Fibroblast of lung (primary cell): ENCODE data around the gene LRG1. TPM values are rescaled to one million over a fixed set of nuclear protein-coding genes. Genes with fewer than 3 reads are reported as not detected.

Experiments used
- DNase-seq, 2 donors: peaks; one replicate each; pipeline versions ENCODE4 v3.0.0 to v3.0.0-alpha.2; 2010; ENCODE audit warnings: low read depth in 2 of 2
- H2AFZ ChIP-seq: 2 replicates; pipeline ENCODE4 v1.5.1; 2012; ENCODE audit warnings: low read length, control low read depth, inconsistent platforms
- H3K27ac ChIP-seq: 2 replicates; pipeline ENCODE4 v1.5.1; 2011; ENCODE audit warnings: low read length, control low read depth; ENCODE audit not compliant: insufficient read depth
- H3K27me3 ChIP-seq: 2 replicates; pipeline ENCODE4 v1.5.1; 2011; ENCODE audit warnings: mild to moderate bottlenecking, low read length; ENCODE audit not compliant: control insufficient read depth, insufficient read depth
- H3K36me3 ChIP-seq: 2 replicates; pipeline ENCODE4 v1.5.1; 2011; ENCODE audit warnings: low read length; ENCODE audit not compliant: control insufficient read depth, insufficient read depth
- H3K4me1 ChIP-seq: 2 replicates; pipeline ENCODE4 v1.5.1; 2011; ENCODE audit warnings: low read length; ENCODE audit not compliant: control insufficient read depth, insufficient read depth; ENCODE audit errors: extremely low read depth
- H3K4me2 ChIP-seq: 2 replicates; pipeline ENCODE4 v1.5.1; 2011; ENCODE audit warnings: low read length, control low read depth; ENCODE audit not compliant: insufficient read depth; ENCODE audit errors: extremely low read depth
- H3K4me3 ChIP-seq, 4 experiments: fragments of 200-600 bp in 1 of 4; sonication (generic) in 1 of 4; replicated peaks in 1 of 4; 2 replicates each; pipeline ENCODE4 v1.5.1; 2011 to 2016; ENCODE audit warnings: low read length in 4 of 4, low read depth in 3 of 4, mild to moderate bottlenecking in 3 of 4, control low read depth in 2 of 4, inconsistent platforms in 1 of 4, mixed read lengths in 1 of 4; ENCODE audit not compliant: insufficient read depth in 1 of 4; ENCODE audit errors: control extremely low read depth in 1 of 4
- H3K79me2 ChIP-seq: 2 replicates; pipeline ENCODE4 v1.5.1; 2012; ENCODE audit warnings: mild to moderate bottlenecking, low read length, inconsistent platforms; ENCODE audit not compliant: control insufficient read depth, insufficient read depth
- H3K9ac ChIP-seq: 2 replicates; pipeline ENCODE4 v1.5.1; 2011; ENCODE audit warnings: mild to moderate bottlenecking, low read length, control low read depth; ENCODE audit not compliant: insufficient read depth
- H3K9me3 ChIP-seq: 2 replicates; pipeline ENCODE4 v1.5.1; 2012; ENCODE audit warnings: low read depth, low read length; ENCODE audit not compliant: control insufficient read depth, insufficient read depth
- H4K20me1 ChIP-seq: 2 replicates; pipeline ENCODE4 v1.5.1; 2011; ENCODE audit warnings: low read length; ENCODE audit not compliant: control insufficient read depth, insufficient read depth; ENCODE audit errors: extremely low read depth
- CTCF ChIP-seq, 2 donors: IDR thresholded peaks in 1 of 2; conservative IDR thresholded peaks in 1 of 2; 1 replicate in 1 of 2; 2 replicates in 1 of 2; pipeline ENCODE4 v1.5.1; 2011 to 2012; ENCODE audit warnings: low read length in 2 of 2, control low read depth in 1 of 2, inconsistent platforms in 1 of 2, low read depth in 1 of 2, mild to moderate bottlenecking in 1 of 2
- EZH2 ChIP-seq: IDR thresholded peaks from 2 replicates; pipeline ENCODE4 v1.5.1; 2012; ENCODE audit warnings: low read length, control low read depth, mild to moderate bottlenecking; ENCODE audit errors: missing control alignments
- polyA plus RNA-seq, 2 donors: library from polyadenylated mRNA; depleted of rRNA in 1 of 2; stranded (reverse) in 1 of 2; unstranded in 1 of 2; fragments of >200 nt; gene quantifications; 2 replicates each; pipeline ENCODE4 v1.2.1, GENCODE V29; 2011 to 2012; ENCODE audit warnings: missing spikeins in 1 of 2
- total RNA-seq: library from RNA; depleted of rRNA; stranded (reverse); fragments of >200 nt; gene quantifications from 2 replicates; pipeline ENCODE4 v1.2.1, GENCODE V29; 2014

Gene LRG1
- total and polyA plus RNA-seq, 2 donors (not counting 1 experiment from before 2014, with no cell fraction given) = 0.10 TPM; not detected in 1

DNA sequence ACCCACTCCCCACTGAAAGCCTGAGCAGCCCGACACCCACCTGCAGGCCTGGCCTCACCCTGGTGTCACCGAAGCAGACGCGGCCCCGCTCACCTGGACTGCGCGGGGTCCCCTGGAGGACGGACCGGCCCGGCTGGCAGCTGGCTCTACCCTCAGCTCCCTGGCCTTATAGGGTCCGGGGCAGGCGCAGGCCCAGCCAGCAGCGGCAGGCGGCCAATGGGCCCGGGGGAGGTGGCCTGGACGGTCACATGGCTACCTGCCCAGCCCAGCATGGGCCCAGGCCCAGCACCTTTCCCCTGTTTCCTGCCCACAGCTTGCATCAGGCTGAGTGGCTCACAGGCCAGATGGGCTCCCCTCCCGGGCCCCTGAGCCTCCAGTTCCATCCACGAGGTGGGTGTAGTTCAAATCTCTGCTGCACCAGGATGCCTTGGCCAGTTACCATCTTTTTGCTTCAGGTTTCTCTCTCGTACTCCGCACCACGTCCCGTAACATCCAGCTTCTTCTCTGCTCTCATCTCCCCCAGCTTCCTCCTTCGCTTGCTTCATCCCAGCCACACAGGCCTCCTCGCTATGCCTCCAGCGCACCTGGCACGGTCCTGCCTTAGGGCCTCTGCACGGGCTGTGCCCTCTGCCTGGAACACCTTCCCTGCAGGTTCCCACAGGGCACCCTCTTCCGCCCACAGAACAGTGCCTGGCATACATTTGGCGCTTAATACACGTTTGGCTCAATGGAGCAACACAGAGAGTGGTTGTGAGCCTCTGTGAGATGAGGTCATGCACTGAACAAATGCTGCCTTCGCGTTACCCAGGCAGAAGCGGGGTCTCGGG lies 21.3 kb downstream of the LRG1 start, which contains the start of gene PLIN4:
PLIN4 (minus strand) TSS at position 142 of the 827 bp plus-strand sequence. CDS start 214 bp downstream, outside the sequence.
- Histone ChIP-seq H3K36me3 (no peaks in the 10 kb centered on the region), H3K79me2 (no peaks in the 10 kb centered on the region), H3K4me1 (no peaks in the 10 kb centered on the region), H3K9me3 (no peaks in the 10 kb centered on the region), H3K27ac (no peak within 1 kb of the TSS), H3K4me2 (peak within 1 kb of the TSS; percentile 25), H4K20me1 (no peaks in the 10 kb centered on the region), H2AFZ (no peak within 1 kb of the TSS), H3K27me3 (no peaks in the 10 kb centered on the region), H3K9ac (no peak within 1 kb of the TSS), H3K4me3 (peak within 1 kb of the TSS in 2 of 4 experiments; percentile 10 to 43)
- TF ChIP-seq EZH2 (no peak), CTCF (conservative IDR thresholded peaks at IDR 0.05 in 1 of 2, IDR thresholded peaks at IDR 0.05 in 1 of 2; ENCODE audit: low read depth in 1 of 2, low read length in 2 of 2) (peak in 1 of 2 donors; percentile 11)
- DNase-seq = peak; percentile 34 to 93

DNA sequence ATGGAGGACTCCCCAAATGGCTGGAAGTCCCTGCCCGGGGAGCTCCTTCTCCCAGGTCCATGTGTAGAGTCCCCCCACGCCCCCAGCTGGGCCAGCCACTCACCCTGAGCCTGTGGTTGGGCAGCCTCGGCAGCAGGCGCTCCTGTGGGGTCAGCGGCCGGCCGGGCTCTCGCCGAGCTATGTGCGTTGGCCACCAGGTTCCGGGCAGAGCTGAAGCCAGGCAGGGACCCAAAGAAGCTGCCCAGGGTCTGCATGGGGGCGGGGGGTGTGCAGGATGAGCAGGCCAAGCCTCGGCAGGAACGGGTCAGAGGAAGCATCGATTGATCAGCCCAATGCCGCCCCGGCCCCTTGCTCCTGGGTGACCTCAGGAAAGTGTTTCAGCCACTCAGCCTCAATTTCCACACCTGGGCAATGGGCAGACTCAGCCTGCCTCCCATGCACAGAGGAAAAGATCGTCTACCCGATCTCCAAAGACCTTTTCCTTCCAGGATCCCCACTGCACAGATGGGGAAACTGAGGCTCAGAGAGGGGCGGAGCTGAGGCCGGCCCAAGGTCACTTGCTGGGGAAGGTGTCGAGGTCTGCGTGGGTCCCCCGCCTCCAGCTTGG lies 22.3 kb downstream of the LRG1 start:
- Histone ChIP-seq H3K4me3 (peak overlapping the region in 1 of 4 experiments; percentile 43), H3K9ac (no peak overlapping the region), H3K27ac (no peak overlapping the region), H3K36me3 (no peaks in the 10 kb centered on the region), H2AFZ (no peak overlapping the region), H3K9me3 (no peaks in the 10 kb centered on the region), H4K20me1 (no peaks in the 10 kb centered on the region), H3K4me2 (no peak overlapping the region), H3K27me3 (no peaks in the 10 kb centered on the region), H3K4me1 (no peaks in the 10 kb centered on the region), H3K79me2 (no peaks in the 10 kb centered on the region)
- DNase-seq = no peak
- TF ChIP-seq CTCF (conservative IDR thresholded peaks at IDR 0.05 in 1 of 2, IDR thresholded peaks at IDR 0.05 in 1 of 2; ENCODE audit: low read depth in 1 of 2, low read length in 2 of 2) (no peak), EZH2 (no peak)

DNA sequence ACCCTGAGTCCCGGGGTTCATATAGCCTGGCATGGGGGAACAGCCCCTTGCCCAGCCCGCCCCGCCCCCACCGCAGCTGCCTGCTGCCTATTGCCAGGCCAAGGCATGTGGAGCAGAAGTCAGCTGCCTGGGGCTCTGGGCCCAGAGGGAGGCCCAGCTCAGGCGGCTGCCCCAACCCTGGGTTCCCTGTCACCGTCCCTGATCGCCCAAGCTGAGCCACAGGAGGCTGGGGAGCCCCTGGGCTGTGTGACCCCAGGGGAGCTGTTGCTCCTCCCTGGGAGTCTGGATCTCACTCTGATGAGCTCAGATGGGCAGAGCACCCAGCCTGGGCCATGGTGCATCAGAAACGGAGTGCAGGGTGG lies 22.9 kb downstream of the LRG1 start:
- Histone ChIP-seq H3K4me2 (no peak overlapping the region), H3K27ac (no peak overlapping the region), H4K20me1 (no peaks in the 10 kb centered on the region), H3K79me2 (no peaks in the 10 kb centered on the region), H3K4me1 (no peaks in the 10 kb centered on the region), H3K36me3 (no peaks in the 10 kb centered on the region), H3K27me3 (no peaks in the 10 kb centered on the region), H3K4me3 (no peak overlapping the region), H3K9me3 (no peaks in the 10 kb centered on the region), H3K9ac (no peak overlapping the region), H2AFZ (no peak overlapping the region)
- TF ChIP-seq CTCF (conservative IDR thresholded peaks at IDR 0.05 in 1 of 2, IDR thresholded peaks at IDR 0.05 in 1 of 2; ENCODE audit: low read depth in 1 of 2, low read length in 2 of 2) (no peak), EZH2 (no peak)
- DNase-seq = no peak
